ENCODE data around the gene ABO.
"Not testable (repeated sequence)": the region's sequence is repeated elsewhere in the genome, so short reads cannot be mapped to it uniquely, and the experiment has no call there.

The ABO gene

GRCh38 chr9:133290751-133291302 lies 15.8 kb upstream of the ABO start:
- DNase-seq (ENCODE audit: low spot score), result no peak

- DNase-seq (ENCODE audit: low spot score), result no peak
Measured at GRCh38 chr9:133286523-133286922, 11.5 kb upstream of the ABO start.

- DNase-seq (ENCODE audit: low spot score), result no peak
Measured at GRCh38 chr9:133285252-133285775, 10.3 kb upstream of the ABO start.

- no peak for DNase-seq (ENCODE audit: low spot score)
Measured at GRCh38 chr9:133284362-133284761, 9.4 kb upstream of the ABO start.

GRCh38 chr9:133283255-133284032 lies 8.4 kb upstream of the ABO start:
- DNase-seq (ENCODE audit: low spot score), result not testable (repeated sequence)

- DNase-seq (ENCODE audit: low spot score), result no peak
Measured at GRCh38 chr9:133282464-133283238, 7.7 kb upstream of the ABO start.

- DNase-seq (ENCODE audit: low spot score), result no peak
Measured at GRCh38 chr9:133280392-133280791, 5.4 kb upstream of the ABO start.

GRCh38 chr9:133278161-133279114 lies 3.4 kb upstream of the ABO start:
- no peak for DNase-seq (ENCODE audit: low spot score)

- no peak for DNase-seq (ENCODE audit: low spot score)
Measured at GRCh38 chr9:133277467-133277866, 2.5 kb upstream of the ABO start.

- no peak for DNase-seq (ENCODE audit: low spot score)
Measured at GRCh38 chr9:133276923-133277322, 1.9 kb upstream of the ABO start.

GRCh38 chr9:133276001-133276884 lies 1.2 kb upstream of the ABO start:
- no peak for DNase-seq (ENCODE audit: low spot score)

- no peak for DNase-seq (ENCODE audit: low spot score)
Measured at GRCh38 chr9:133274236-133275104, 531 bp downstream of the ABO start.

- no peak for DNase-seq (ENCODE audit: low spot score)
Measured at GRCh38 chr9:133273819-133274218, 1.2 kb downstream of the ABO start.

- DNase-seq (ENCODE audit: low spot score), result no peak
Measured at GRCh38 chr9:133273098-133273497, 1.9 kb downstream of the ABO start.

- no peak for DNase-seq (ENCODE audit: low spot score)
Measured at GRCh38 chr9:133269537-133270362, 5.3 kb downstream of the ABO start.

GRCh38 chr9:133269136-133269535 lies 5.9 kb downstream of the ABO start:
- not testable (repeated sequence) for DNase-seq (ENCODE audit: low spot score)

- no peak for DNase-seq (ENCODE audit: low spot score)
Measured at GRCh38 chr9:133268335-133269056, 6.5 kb downstream of the ABO start.

- DNase-seq (ENCODE audit: low spot score), result no peak
Measured at GRCh38 chr9:133264235-133264764, 10.7 kb downstream of the ABO start.

Measured in activated CD4-positive, alpha-beta T cell treated with anti-CD3 and anti-CD28 coated beads, Interleukin-2, Interleukin-4, amounts not matched to agents 100 ng/mL and 50 ng/mL, durations not matched to agents 16 hours and 8 hours (primary cell).